Left ventricle myocardium inferior (tissue), 1 donor: ENCODE results near the gene RGL1. TPM values are rescaled to one million over a fixed set of nuclear protein-coding genes. Genes with fewer than 3 reads are reported as not detected.

Source experiments
- DNase-seq: peaks from one replicate; pipeline ENCODE4 v3.0.0-alpha.2; 2020
- H3K27ac ChIP-seq: fragments of 200-600 bp; replicated peaks from 2 replicates; pipeline ENCODE4 v1.8.0; 2021
- H3K27me3 ChIP-seq: fragments of 200-600 bp; 2 replicates; pipeline ENCODE4 v1.8.0; 2021; ENCODE audit warnings: low read depth
- H3K36me3 ChIP-seq: fragments of 200-600 bp; 2 replicates; pipeline ENCODE4 v1.8.0; 2021
- H3K4me1 ChIP-seq: fragments of 200-600 bp; 2 replicates; pipeline ENCODE4 v1.8.0; 2021
- H3K4me3 ChIP-seq: fragments of 200-600 bp; 2 replicates; pipeline ENCODE4 v1.8.0; 2021; ENCODE audit warnings: mild to moderate bottlenecking, moderate library complexity
- H3K9me3 ChIP-seq: fragments of 200-600 bp; replicated peaks from 2 replicates; pipeline ENCODE4 v1.8.0; 2021
- CTCF ChIP-seq: fragments of 200-600 bp; IDR thresholded peaks from 2 replicates; pipeline ENCODE4 v1.8.0; 2021; ENCODE audit warnings: antibody characterized with exemption, mild to moderate bottlenecking, borderline replicate concordance
- intact Hi-C: fragments of 100-400 bp; cut with micrococcal nuclease; formaldehyde crosslinking; loops from one replicate; pipeline ENCODE4 v1.11.0; 2022
- total RNA-seq: library from RNA; stranded (reverse); fragmentation: NEBNext Ultra II Directional; extraction: Animal tissue kit (Norgen Biotek cat#: 25700); gene quantifications from one replicate; pipeline ENCODE4 v1.2.1, GENCODE V29; 2021
- donor health status: DM: no; HTN: yes; CAD: no; lungs with severe emphysema.

RGL1 gene
- total RNA-seq, 1 donor from 2014 or later = 19.4 TPM

- Histone ChIP-seq H3K27ac (no peak overlapping the region), H3K4me3 (no peak overlapping the region), H3K27me3 (no peaks in the 10 kb centered on the region), H3K36me3 (no peaks in the 10 kb centered on the region), H3K4me1 (peaks cover 12% of the 10 kb centered on the region), H3K9me3 (peaks cover 5% of the 10 kb centered on the region)
- DNase-seq = no peak
- intact Hi-C loops = no loop called here
- no peak for TF ChIP-seq CTCF
Measured at GRCh38 chr1:183791319-183791718, 13.6 kb upstream of the RGL1 start.

GRCh38 chr1:183792300-183792699 is 12.6 kb upstream of the RGL1 start:
- no peaks in the 10 kb centered on the region for H3K27me3 ChIP-seq
- TF ChIP-seq CTCF = no peak
- no peaks in the 10 kb centered on the region for H3K36me3 ChIP-seq
- H3K4me1 ChIP-seq = peaks cover 12% of the 10 kb centered on the region
- intact Hi-C loops = no loop called here
- peaks cover 5% of the 10 kb centered on the region for H3K9me3 ChIP-seq
- DNase-seq = no peak
- H3K4me3 ChIP-seq = no peak overlapping the region
- no peak overlapping the region for H3K27ac ChIP-seq

GRCh38 chr1:183794088-183794487 is 10.8 kb upstream of the RGL1 start:
- no peak for TF ChIP-seq CTCF
- peaks cover 5% of the 10 kb centered on the region for H3K9me3 ChIP-seq
- no peak for DNase-seq
- no peaks in the 10 kb centered on the region for H3K36me3 ChIP-seq
- H3K27ac ChIP-seq = no peak overlapping the region
- no peak overlapping the region for H3K4me3 ChIP-seq
- no peaks in the 10 kb centered on the region for H3K27me3 ChIP-seq
- peaks cover 12% of the 10 kb centered on the region for H3K4me1 ChIP-seq
- intact Hi-C loops = no loop called here

GRCh38 chr1:183800449-183800848 is 4.5 kb upstream of the RGL1 start:
- Histone ChIP-seq H3K27ac (no peak overlapping the region), H3K4me3 (no peak overlapping the region), H3K36me3 (no peaks in the 10 kb centered on the region), H3K9me3 (peaks cover 22% of the 10 kb centered on the region), H3K27me3 (no peaks in the 10 kb centered on the region), H3K4me1 (peaks cover 13% of the 10 kb centered on the region)
- intact Hi-C loops = no loop called here
- TF ChIP-seq CTCF = no peak
- DNase-seq = no peak

GRCh38 chr1:183801649-183802048 is 3.3 kb upstream of the RGL1 start:
- Histone ChIP-seq H3K36me3 (no peaks in the 10 kb centered on the region), H3K4me1 (peaks cover 25% of the 10 kb centered on the region), H3K27ac (no peak overlapping the region), H3K9me3 (peaks cover 22% of the 10 kb centered on the region), H3K27me3 (no peaks in the 10 kb centered on the region), H3K4me3 (no peak overlapping the region)
- intact Hi-C loops = no loop called here
- no peak for DNase-seq
- TF ChIP-seq CTCF = no peak

DNA sequence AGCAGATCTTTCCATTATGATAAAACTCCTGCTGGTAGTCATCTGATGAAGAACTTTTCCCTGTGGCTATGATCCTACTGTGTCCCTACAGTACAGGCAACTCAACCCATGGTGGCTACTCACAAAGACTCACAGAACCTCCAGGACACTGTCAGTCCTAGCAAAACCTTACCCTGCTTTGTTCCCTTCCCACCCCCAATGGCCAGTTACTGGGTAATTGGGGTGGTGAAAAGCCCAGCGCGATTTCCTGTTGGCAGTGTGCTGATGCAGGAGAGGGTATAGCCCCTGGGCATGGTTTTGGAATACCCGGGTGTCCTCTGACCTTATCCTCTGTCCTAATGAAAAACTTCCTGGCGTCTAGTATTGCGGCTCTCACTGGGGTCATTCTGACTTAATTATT is 533 bp upstream of the RGL1 start:
- peaks cover 47% of the 10 kb centered on the region for H3K4me1 ChIP-seq
- H3K4me3 ChIP-seq = peak overlapping the region; percentile 76
- H3K27ac ChIP-seq = peak overlapping the region; percentile 86
- DNase-seq = no peak
- H3K27me3 ChIP-seq = no peaks in the 10 kb centered on the region
- intact Hi-C loops = no loop called here
- no peak for TF ChIP-seq CTCF
- peaks cover 22% of the 10 kb centered on the region for H3K9me3 ChIP-seq
- H3K36me3 ChIP-seq = no peaks in the 10 kb centered on the region
